ENCODE data around the gene GSC2. TPM values are rescaled to one million over a fixed set of nuclear protein-coding genes. Genes with fewer than 3 reads are reported as not detected.
A peak's percentile ranks its signal among the peaks of the same experiment; 100 is the strongest.

The GSC2 gene
- total and polyA plus RNA-seq, 9 of the 15 experiments (the other 6 are each of a cell fraction or from before 2014, with no cell fraction given) = not detected

DNA sequence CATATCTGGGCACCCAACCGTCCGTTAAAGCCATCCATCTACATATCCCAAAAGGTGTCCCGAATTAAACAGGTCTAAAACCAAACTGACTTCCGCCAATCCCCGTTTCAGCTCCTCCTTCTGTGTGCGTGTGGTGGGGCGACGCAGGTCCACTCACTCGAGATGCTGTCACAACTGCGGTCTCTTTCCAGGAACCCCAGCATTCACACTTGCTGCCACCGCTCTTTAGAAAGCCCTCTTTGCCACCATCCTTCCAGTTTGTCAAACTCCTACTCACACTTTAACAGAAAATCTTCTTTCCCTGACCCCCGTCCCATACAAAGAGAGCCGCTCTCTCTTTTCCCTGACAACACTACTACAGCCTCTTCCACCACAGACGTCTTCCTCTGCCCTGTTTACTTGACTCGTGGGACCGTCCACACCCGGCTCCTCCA lies 6.1 kb downstream of the GSC2 start (continued):
- TF ChIP-seq, protein P1, sequence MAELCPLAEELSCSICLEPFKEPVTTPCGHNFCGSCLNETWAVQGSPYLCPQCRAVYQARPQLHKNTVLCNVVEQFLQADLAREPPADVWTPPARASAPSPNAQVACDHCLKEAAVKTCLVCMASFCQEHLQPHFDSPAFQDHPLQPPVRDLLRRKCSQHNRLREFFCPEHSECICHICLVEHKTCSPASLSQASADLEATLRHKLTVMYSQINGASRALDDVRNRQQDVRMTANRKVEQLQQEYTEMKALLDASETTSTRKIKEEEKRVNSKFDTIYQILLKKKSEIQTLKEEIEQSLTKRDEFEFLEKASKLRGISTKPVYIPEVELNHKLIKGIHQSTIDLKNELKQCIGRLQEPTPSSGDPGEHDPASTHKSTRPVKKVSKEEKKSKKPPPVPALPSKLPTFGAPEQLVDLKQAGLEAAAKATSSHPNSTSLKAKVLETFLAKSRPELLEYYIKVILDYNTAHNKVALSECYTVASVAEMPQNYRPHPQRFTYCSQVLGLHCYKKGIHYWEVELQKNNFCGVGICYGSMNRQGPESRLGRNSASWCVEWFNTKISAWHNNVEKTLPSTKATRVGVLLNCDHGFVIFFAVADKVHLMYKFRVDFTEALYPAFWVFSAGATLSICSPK (IDR thresholded peaks at IDR 0.05; ENCODE audit: borderline replicate concordance) = peak; percentile 98; the same call in 1 of the 2 replicates
- no peak for TF ChIP-seq NR2F6 (CRISPR knock-in tag; IDR thresholded peaks at IDR 0.05)
- TF ChIP-seq HMBOX1 (IDR thresholded peaks at IDR 0.05) = no peak
- TF ChIP-seq, protein P2, sequence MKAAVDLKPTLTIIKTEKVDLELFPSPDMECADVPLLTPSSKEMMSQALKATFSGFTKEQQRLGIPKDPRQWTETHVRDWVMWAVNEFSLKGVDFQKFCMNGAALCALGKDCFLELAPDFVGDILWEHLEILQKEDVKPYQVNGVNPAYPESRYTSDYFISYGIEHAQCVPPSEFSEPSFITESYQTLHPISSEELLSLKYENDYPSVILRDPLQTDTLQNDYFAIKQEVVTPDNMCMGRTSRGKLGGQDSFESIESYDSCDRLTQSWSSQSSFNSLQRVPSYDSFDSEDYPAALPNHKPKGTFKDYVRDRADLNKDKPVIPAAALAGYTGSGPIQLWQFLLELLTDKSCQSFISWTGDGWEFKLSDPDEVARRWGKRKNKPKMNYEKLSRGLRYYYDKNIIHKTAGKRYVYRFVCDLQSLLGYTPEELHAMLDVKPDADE (conservative IDR thresholded peaks at IDR 0.05; ENCODE audit: control insufficient read depth, low read depth, low read length) = peak; percentile 56; the same call in 1 of the 2 replicates
- no peak; a peak in 1 of 4 replicates for TF ChIP-seq ZNF318 (IDR thresholded peaks at IDR 0.05; ENCODE audit: borderline replicate concordance in 1 of 2, low read depth in 1 of 2)
- TF ChIP-seq ZC3H8 (IDR thresholded peaks at IDR 0.05) = no peak
- TF ChIP-seq, protein P3, sequence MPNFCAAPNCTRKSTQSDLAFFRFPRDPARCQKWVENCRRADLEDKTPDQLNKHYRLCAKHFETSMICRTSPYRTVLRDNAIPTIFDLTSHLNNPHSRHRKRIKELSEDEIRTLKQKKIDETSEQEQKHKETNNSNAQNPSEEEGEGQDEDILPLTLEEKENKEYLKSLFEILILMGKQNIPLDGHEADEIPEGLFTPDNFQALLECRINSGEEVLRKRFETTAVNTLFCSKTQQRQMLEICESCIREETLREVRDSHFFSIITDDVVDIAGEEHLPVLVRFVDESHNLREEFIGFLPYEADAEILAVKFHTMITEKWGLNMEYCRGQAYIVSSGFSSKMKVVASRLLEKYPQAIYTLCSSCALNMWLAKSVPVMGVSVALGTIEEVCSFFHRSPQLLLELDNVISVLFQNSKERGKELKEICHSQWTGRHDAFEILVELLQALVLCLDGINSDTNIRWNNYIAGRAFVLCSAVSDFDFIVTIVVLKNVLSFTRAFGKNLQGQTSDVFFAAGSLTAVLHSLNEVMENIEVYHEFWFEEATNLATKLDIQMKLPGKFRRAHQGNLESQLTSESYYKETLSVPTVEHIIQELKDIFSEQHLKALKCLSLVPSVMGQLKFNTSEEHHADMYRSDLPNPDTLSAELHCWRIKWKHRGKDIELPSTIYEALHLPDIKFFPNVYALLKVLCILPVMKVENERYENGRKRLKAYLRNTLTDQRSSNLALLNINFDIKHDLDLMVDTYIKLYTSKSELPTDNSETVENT (CRISPR knock-in tag; IDR thresholded peaks at IDR 0.05) = no peak
- TF ChIP-seq GATAD2A (IDR thresholded peaks at IDR 0.05) = no peak
- TF ChIP-seq, protein P4, sequence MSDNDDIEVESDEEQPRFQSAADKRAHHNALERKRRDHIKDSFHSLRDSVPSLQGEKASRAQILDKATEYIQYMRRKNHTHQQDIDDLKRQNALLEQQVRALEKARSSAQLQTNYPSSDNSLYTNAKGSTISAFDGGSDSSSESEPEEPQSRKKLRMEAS (CRISPR knock-in tag; IDR thresholded peaks at IDR 0.05) = no peak
- 0 out of 2 replicates have a peak, but pooled peaks have one; percentile 4 for TF ChIP-seq STAT5A (IDR thresholded peaks at IDR 0.05; ENCODE audit: borderline replicate concordance, low read length)
- no peak for TF ChIP-seq KAT8 (IDR thresholded peaks at IDR 0.05; ENCODE audit: low read depth)
- no peak for TF ChIP-seq ZC3H4 (CRISPR knock-in tag; IDR thresholded peaks at IDR 0.05; ENCODE audit: borderline replicate concordance)

Measured in K562 (cell line).